Inflammatory macrophage treated with lipopolysaccharide for 4 hours (primary cell): Measurements from ENCODE around the gene TICRR.

Source experiments
- DNase-seq: peaks from one replicate; pipeline ENCODE4 v3.0.0-alpha.2; 2020

TICRR gene

GRCh38 chr15:89629829-89630228 is 54.6 kb downstream of the TICRR start:
- no peak for DNase-seq

GRCh38 chr15:89630260-89630659 is 55.0 kb downstream of the TICRR start:
- no peak for DNase-seq

GRCh38 chr15:89630974-89631901 is 56.0 kb downstream of the TICRR start:
- DNase-seq = no peak

- DNase-seq = no peak
Observed at GRCh38 chr15:89631902-89632264, 56.6 kb downstream of the TICRR start.

- no peak for DNase-seq
Observed at GRCh38 chr15:89632563-89633430, 57.5 kb downstream of the TICRR start.

- no peak for DNase-seq
Observed at GRCh38 chr15:89633585-89633984, 58.3 kb downstream of the TICRR start.

- DNase-seq = no peak
Observed at GRCh38 chr15:89640245-89640644, 65.0 kb downstream of the TICRR start.

- DNase-seq = no peak
Observed at GRCh38 chr15:89641053-89641452, 65.8 kb downstream of the TICRR start.

GRCh38 chr15:89642106-89642505 is 66.8 kb downstream of the TICRR start:
- DNase-seq = no peak

- no peak for DNase-seq
Observed at GRCh38 chr15:89645680-89646079, 70.4 kb downstream of the TICRR start.

- no peak for DNase-seq
Observed at GRCh38 chr15:89646416-89647141, 71.3 kb downstream of the TICRR start.

- DNase-seq = peak; percentile 37
Observed at GRCh38 chr15:89647191-89647851, 72.1 kb downstream of the TICRR start.

GRCh38 chr15:89648106-89649012 is 73.1 kb downstream of the TICRR start:
- no peak for DNase-seq

- no peak for DNase-seq
Observed at GRCh38 chr15:89649013-89649625, 73.8 kb downstream of the TICRR start.

GRCh38 chr15:89649716-89650115 is 74.4 kb downstream of the TICRR start:
- no peak for DNase-seq

GRCh38 chr15:89652131-89652530 is 76.9 kb downstream of the TICRR start:
- no peak for DNase-seq

GRCh38 chr15:89652666-89653065 is 77.4 kb downstream of the TICRR start:
- no peak for DNase-seq

GRCh38 chr15:89653578-89653977 is 78.3 kb downstream of the TICRR start:
- no peak for DNase-seq

- no peak for DNase-seq
Observed at GRCh38 chr15:89654301-89654761, 79.1 kb downstream of the TICRR start.

GRCh38 chr15:89654847-89655805 is 79.9 kb downstream of the TICRR start, which contains the start of gene KIF7:
Gene KIF7 (minus strand): TSS chr15:89655467. CDS start chr15:89652930, 2,537 bp downstream.
- DNase-seq = no peak
